DND-41 (cell line): Measurements from ENCODE around the gene DCC.

Experiments
- EZH2 ChIP-seq: IDR thresholded peaks from 3 replicates; pipeline ENCODE4 v1.6.1; 2012; ENCODE audit warnings: borderline replicate concordance, low read depth, mild to moderate bottlenecking, moderate library complexity, low read length, inconsistent platforms; ENCODE audit not compliant: severe bottlenecking
- TF ChIP-seq, protein P1 (sequence below): IDR thresholded peaks from 2 replicates; pipeline ENCODE4 v1.5.1; 2012; ENCODE audit warnings: borderline replicate concordance, low read length, moderate library complexity, mild to moderate bottlenecking; ENCODE audit not compliant: poor library complexity, severe bottlenecking; ENCODE audit errors: extremely low read depth

DNA sequence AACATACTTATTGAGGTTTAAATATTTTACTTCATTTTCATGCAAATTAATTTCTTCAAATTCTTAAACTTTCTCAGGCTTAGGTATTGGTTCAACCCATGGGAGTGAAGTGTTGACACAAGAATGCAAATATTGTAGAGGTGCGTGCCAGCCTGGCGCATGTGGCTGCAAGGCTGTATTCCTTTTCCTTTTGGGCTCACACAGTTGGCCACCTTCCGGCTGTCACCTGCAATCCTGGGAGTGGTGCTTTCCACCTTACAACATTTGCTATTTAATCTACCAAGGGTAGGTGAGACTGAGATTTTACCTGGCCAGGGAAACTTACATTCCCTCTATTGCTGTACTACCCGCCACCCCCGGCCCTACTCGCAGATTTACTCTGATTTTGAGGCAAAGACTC lies 141.1 kb downstream of the DCC start:
- TF ChIP-seq, protein P1, sequence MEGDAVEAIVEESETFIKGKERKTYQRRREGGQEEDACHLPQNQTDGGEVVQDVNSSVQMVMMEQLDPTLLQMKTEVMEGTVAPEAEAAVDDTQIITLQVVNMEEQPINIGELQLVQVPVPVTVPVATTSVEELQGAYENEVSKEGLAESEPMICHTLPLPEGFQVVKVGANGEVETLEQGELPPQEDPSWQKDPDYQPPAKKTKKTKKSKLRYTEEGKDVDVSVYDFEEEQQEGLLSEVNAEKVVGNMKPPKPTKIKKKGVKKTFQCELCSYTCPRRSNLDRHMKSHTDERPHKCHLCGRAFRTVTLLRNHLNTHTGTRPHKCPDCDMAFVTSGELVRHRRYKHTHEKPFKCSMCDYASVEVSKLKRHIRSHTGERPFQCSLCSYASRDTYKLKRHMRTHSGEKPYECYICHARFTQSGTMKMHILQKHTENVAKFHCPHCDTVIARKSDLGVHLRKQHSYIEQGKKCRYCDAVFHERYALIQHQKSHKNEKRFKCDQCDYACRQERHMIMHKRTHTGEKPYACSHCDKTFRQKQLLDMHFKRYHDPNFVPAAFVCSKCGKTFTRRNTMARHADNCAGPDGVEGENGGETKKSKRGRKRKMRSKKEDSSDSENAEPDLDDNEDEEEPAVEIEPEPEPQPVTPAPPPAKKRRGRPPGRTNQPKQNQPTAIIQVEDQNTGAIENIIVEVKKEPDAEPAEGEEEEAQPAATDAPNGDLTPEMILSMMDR = no peak
- no peak for TF ChIP-seq EZH2
